GM18909 (cell line): ENCODE measurements around the gene DCLK1.
"Not testable (repeated sequence)": the region's sequence is repeated elsewhere in the genome, so short reads cannot be mapped to it uniquely, and the experiment has no call there.

Experiments
- ATAC-seq: cut with Tn5 transposase; IDR thresholded peaks from one replicate; pipeline ENCODE4 v1.9.1; 2021; ENCODE audit warnings: mild to moderate bottlenecking; ENCODE audit not compliant: unreplicated experiment, poor library complexity

The DCLK1 gene

GRCh38 chr13:35993686-35994085 lies 137.5 kb downstream of the DCLK1 start:
- no peak for ATAC-seq

DNA sequence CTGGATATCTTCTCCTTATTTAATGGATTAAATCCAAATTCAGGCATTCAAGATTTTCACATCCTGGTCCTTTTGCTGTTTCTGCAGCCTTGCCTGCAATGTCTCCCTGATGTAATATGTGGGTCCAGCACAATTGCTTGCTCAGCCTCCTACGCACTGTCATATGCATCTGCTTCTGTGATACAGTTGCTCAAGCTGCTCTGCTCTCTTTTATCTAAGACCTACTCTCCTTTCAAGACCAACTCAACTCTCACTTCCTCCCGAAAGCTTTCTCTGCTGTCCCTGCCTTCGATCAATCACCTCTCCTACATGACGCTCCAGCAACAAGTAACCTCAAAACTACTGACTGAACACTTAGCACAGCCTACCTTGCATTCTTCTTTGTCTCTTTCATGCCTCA lies 138.2 kb downstream of the DCLK1 start:
- no peak for ATAC-seq

DNA sequence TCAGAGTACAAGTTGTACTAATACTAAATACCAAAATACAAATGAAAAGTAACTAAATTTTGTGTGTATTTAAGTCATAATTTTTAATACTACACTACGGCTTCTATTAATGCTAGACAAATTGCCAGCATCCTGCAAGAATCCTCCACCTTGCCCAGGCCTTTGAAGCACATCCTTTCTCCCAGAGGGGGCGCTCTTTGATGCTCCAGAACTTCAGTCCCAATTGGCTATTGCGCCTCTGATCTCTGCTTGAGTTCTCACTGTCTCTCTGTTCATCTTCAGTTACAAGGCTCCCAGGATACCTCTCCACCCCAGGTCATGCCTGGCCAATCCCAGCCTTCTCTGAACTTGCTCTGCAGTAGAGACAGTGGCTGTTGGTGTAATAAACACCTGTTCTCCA lies 141.0 kb downstream of the DCLK1 start:
- no peak for ATAC-seq

DNA sequence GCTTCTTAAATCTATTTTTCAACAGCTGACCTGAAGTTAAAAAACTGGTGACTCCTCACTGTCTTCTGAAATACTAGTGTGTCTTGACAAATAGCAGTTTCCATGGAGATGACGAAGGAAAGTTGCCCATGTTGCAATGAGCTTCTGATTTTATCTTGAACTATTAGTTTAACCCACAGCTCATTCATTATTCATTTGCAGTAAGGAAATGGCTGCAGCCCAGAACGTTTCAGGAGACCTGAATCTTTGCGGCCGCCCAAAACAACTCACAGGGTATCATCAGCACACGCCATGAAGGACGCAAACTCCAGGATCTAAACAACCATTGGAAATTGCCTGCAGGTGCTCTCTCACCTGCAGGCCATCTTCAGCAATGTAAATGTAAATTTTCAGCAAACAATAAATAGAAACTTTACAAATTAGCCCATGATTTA lies 142.5 kb downstream of the DCLK1 start:
- no peak for ATAC-seq

DNA sequence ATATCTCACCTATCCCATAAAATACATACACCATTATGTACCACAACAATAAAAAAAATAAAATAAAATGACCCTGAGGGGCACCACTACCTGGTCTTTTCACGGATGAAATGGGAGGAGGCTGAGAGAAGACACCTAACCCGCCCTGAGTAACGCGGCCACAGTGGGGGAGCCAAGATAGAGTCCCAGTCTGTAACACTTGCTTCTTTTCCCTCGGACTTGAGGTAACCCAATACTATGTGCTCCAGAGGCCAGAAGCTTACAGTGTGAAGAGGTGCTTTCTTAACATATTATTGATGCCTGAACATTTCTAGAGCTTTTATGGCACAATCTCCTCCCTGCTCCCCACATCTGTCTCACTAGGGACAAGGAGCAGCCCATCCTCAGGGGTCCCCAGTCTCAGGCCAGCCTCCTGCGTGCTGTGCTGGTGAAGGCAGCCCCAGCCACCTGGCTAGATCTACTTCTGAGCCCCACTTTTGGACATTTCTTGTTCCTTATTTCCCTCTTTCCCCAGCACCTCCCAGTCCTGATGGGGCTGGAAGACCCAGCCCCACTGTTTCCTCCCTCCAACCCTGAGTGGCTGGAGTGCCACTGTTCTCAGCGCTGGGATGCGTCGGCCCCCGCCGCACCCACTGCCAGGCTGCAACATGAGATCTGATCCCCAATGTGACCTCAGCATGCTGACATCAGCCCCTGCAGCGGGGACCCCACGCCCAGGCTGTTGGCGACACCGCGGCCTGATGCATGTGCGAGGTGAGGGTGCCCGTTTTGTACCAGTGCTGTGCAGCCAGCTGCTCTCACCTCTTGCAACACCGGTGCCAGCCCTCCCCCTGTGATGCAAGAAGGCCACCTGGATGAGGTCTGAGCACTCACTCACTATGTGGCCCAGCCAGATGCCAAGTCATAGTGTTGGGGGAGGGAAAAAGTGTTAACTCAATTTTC lies 143.3 kb downstream of the DCLK1 start:
- ATAC-seq: no peak

- no peak for ATAC-seq
These were observed 146.3 kb downstream of the DCLK1 start for GRCh38 chr13:35984776-35985453.

DNA sequence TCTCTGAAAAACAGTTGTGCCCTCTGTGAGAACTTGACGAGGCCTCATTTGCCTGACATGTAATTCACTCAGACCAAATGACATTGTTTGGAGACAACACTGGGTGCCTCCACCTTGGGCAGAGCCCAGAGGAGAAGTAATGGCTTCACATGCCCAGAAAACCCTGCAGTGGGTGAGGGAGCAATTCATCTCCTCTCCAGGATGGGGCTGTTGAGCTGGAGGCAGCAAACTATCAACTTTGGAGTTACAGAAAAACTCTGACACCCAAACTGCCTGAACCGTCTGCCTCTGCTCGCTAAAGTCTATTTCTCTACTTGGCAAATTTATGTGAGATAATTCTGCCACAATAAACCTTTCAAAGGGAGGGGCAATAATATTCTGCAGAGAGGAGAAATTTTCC lies 146.9 kb downstream of the DCLK1 start:
- ATAC-seq: no peak

DNA sequence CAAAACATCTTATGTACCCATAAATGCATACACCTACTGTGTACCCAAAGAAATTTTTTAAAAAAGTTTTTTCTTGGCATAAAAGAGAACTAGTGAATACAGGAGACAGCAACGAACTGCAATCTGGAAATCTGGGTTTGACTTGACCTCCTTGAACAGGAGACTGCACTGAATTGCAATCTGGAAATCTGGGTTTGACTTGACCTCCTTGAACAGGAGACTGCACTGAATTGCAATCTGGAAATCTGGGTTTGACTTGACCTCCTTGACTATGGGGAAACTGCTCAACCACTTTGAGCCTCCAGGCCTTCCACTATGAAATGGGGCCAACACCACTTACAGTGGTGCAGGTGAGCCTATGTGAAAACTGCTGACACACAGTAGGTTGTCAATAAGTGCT lies 147.5 kb downstream of the DCLK1 start:
- ATAC-seq: not testable (repeated sequence)

GRCh38 chr13:35983206-35983605 lies 148.0 kb downstream of the DCLK1 start:
- no peak for ATAC-seq

DNA sequence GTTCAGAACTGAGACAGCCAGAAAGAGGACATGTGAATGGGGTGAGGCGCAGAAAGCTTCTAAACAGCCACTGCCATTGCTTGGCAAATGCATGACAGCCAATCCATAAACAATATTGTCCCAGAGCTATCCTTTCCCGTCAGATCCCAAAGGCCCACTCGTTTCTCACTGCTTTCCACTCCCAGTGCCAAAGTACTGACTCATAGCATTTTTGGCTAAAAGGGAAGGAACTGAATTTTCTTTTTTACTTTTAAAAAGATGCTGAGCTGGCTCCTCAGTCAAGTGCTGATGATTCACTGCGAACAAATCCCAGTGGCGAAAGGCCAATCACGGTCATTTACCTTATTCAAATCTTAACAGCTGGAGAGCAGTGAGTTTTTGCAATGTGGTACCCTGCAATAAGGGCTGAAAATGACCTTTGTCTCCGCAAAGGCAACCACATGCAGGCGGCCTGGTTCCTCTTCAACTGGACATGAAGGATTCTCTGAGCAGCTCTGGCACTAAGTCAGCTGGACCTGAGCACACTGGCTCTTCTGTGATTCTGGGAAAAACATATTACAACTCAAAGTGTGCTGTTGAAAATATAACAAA lies 151.7 kb downstream of the DCLK1 start:
- ATAC-seq: no peak

GRCh38 chr13:35978607-35979316 lies 152.4 kb downstream of the DCLK1 start:
- peak; percentile 62 for ATAC-seq

GRCh38 chr13:35977060-35977459 lies 154.1 kb downstream of the DCLK1 start:
- no peak for ATAC-seq

DNA sequence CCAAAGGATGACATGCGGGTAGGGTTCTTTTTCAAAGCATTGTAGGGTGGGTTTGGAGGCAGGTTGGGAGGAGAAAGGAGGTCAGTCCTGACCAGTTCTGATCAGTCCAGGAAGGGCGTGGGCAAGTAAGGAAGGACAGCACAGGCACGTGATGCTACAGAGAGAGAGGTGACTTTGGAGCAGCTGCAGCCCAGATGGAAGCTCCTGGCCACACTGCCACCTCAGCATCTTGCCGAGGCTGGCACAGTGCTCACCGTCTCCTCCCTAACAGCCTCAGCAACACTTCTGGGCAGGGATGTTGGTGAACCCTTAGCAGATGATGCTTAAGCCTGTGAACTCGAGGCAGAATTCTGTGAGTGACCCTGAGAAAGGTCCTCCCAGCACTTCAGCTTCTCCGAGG lies 155.1 kb downstream of the DCLK1 start:
- no peak for ATAC-seq

GRCh38 chr13:35966951-35967350 lies 164.2 kb downstream of the DCLK1 start:
- ATAC-seq: not testable (repeated sequence)

DNA sequence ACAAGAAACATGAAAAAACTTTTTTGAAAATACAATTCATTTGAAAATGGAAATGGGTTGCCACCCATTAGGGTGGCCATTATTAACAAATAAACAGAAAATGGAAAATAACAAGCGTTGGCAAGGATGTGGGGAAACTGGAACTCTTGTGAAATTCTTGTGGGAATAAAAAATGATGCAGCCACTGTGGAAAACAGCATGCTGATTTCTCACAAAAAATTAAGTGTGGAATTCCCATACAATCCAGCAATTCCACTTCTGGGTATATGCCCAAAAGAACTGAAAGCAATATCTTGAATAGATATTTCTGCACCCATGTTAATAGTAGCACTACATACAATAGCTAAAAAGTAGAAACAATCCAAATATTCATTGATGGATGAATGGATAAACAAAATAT lies 165.2 kb downstream of the DCLK1 start:
- no peak for ATAC-seq

DNA sequence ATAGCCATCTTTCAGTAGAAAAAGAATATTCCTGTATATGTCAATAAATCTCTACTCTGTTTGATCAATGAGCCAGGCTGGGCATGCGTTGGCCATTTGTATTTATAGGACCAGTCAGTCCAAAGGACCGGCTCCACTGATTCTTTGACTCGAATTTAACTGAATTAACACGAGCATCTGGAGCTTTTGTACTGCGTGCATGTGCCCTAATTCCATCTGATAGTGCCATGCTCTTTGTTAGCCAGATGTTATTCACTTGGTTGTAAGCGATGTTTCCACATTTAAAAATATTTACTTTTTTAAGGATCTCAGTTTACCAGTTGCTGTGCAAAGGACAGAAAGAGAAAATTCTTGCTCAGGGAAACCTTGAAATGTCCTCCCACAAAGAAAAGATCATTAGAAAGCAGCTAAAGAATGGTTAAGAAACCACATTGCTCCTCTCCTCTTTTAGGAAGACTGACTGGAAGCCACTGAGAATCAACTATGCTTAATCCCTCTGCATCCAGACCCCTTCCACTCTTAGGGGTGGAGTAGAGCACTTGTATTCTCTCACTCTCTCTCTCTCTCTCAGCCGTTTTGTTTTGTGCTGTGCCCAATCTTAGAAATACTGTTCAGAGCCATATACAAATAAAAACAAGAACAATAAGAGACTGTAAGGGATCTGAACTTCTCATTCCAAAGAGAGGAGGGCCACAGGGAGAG lies 165.8 kb downstream of the DCLK1 start:
- no peak for ATAC-seq

- no peak for ATAC-seq
These were observed 166.4 kb downstream of the DCLK1 start for GRCh38 chr13:35964863-35965180.

DNA sequence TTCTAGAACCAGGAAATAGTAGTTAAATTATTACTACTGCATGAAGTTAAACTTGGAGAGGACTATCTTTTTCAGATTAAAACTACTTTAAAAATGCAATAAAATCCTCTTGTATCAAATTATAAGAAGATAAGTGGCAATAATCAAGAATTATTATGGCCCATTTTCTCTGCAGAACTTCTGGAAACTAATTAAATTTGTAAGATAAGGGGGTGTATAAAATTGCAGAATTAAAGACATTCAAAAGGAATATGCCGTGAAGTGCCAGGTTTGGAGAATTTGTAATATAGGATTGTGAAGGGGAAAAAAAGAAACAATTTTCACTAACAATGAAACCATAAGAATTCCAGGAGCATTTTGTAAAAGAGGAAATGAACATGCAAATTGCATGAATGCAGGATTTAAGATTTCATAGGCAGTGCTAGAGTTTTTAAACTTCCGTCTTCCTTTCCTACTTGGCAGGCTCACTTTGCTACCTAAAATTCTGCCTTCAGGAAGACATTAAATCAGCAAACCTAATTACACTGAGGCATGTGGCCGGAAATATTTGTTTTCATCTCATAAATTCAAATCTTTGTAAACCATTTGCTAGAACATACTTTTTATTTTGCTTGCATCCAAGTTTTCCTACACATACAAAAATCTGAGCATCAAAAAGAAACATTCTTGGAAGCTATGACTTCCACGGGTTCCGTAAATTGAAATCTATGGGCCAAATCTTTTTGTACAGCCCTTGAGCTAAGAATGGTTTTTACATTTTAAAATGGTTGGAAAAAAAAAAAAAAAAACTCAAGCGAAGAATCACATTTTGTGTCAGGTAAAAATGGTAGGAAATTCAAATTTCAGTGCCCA lies 166.9 kb downstream of the DCLK1 start:
- no peak for ATAC-seq
